Gastrocnemius medialis (tissue), 4 donors: ENCODE data around the gene ZBTB16. TPM values are rescaled to one million over a fixed set of nuclear protein-coding genes. Genes with fewer than 3 reads are reported as not detected.
A peak's percentile ranks its signal among the peaks of the same experiment; 100 is the strongest.

Source experiments
- ATAC-seq, 2 donors: fragments of 150-250 bp; one replicate each; pipeline ENCODE4 v1.9.1; 2016
- DNase-seq, 2 donors: peaks; one replicate each; pipeline ENCODE4 v3.0.0-alpha.2; 2019
- H3K27ac ChIP-seq, 4 donors: fragments of 200-600 bp; sonication (generic); 1 replicate in 1 of 4; 2 replicates in 3 of 4; pipeline ENCODE4 v1.5.1; 2016 to 2018; ENCODE audit warnings: mild to moderate bottlenecking in 2 of 4, moderate library complexity in 1 of 4
- H3K27me3 ChIP-seq, 3 donors: fragments of 200-600 bp; sonication (generic) in 2 of 3; 1 replicate in 1 of 3; 2 replicates in 2 of 3; pipeline versions ENCODE4 v1.5.1 to v1.6.0; 2016 to 2019; ENCODE audit warnings: mild to moderate bottlenecking in 1 of 3, moderate library complexity in 1 of 3
- H3K36me3 ChIP-seq, 2 donors: fragments of 200-600 bp; sonication (generic) in 1 of 2; one replicate each; pipeline ENCODE4 v1.5.1; 2017 to 2018
- H3K4me1 ChIP-seq, 2 donors: fragments of 200-600 bp; sonication (generic) in 1 of 2; one replicate each; pipeline ENCODE4 v1.5.1; 2016 to 2017; ENCODE audit warnings: mild to moderate bottlenecking in 2 of 2
- H3K4me3 ChIP-seq, 4 donors: fragments of 200-600 bp; sonication (generic) in 3 of 4; 1 replicate in 1 of 4; 2 replicates in 3 of 4; pipeline ENCODE4 v1.5.1; 2016 to 2019; ENCODE audit warnings: mild to moderate bottlenecking in 2 of 4
- H3K9me3 ChIP-seq, 3 donors: fragments of 200-600 bp; sonication (generic) in 2 of 3; 1 replicate in 1 of 3; 2 replicates in 2 of 3; pipeline ENCODE4 v1.5.1; 2016 to 2019
- CTCF ChIP-seq, 5 experiments: fragments of 450-650 bp in 3 of 5; fragments of 200-600 bp in 2 of 5; sonication (generic) in 2 of 5; IDR thresholded peaks in 4 of 5; conservative IDR thresholded peaks in 1 of 5; 1 replicate in 4 of 5; 2 replicates in 1 of 5; pipeline ENCODE4 v1.5.1; 2016 to 2019; ENCODE audit warnings: antibody characterized with exemption in 5 of 5, mild to moderate bottlenecking in 3 of 5, moderate library complexity in 3 of 5
- POLR2A ChIP-seq, 2 donors: fragments of 450-650 bp; IDR thresholded peaks; one replicate each; pipeline ENCODE4 v1.6.1; 2017; ENCODE audit warnings: antibody characterized with exemption in 2 of 2, mild to moderate bottlenecking in 2 of 2, moderate library complexity in 2 of 2
- in situ Hi-C, 4 donors: fragments of 200-750 bp; cut with MboI; loops; one replicate each; pipeline versions ENCODE4 v1.15.0 to v1.8.0; 2017; ENCODE audit warnings: low sequenced_read_pairs in 4 of 4
- intact Hi-C: fragments of 100-400 bp; cut with DNase I; formaldehyde crosslinking; loops from one replicate; pipeline ENCODE4 v1.15.1; 2023; ENCODE audit warnings: low total_unique reads
- total RNA-seq, 4 donors: library from RNA; depleted of rRNA; stranded (reverse); fragments of >200 nt; gene quantifications; one replicate each; pipeline versions ENCODE4 v1.1.0 to v1.2.3, GENCODE V29; 2016

ZBTB16 gene
- total RNA-seq, 4 donors from 2014 or later: 156 to 250 (median 196) TPM

- no peaks in the 10 kb centered on the region for H3K36me3 ChIP-seq
- no peak for TF ChIP-seq CTCF (IDR thresholded peaks at IDR 0.05 in 4 of 5, conservative IDR thresholded peaks at IDR 0.05 in 1 of 5)
- no peak for TF ChIP-seq POLR2A (IDR thresholded peaks at IDR 0.05)
- no peak overlapping the region for H3K4me3 ChIP-seq
- ATAC-seq (no peak), DNase-seq (no peak)
- H3K9me3 ChIP-seq: no peaks in the 10 kb centered on the region
- peaks cover 0 to 4% of the 10 kb centered on the region in 2 donors for H3K4me1 ChIP-seq
- in situ Hi-C loops (loop anchor here in 1 of 4 donors (25.0 kb wide), 1 partner anchor 745 kb away; no protein-coding TSS in a partner anchor), intact Hi-C loops (no loop called here)
- H3K27ac ChIP-seq: no peak overlapping the region
- H3K27me3 ChIP-seq: no peaks in the 10 kb centered on the region
These were observed 42.5 kb upstream of the ZBTB16 start for GRCh38 chr11:114016986-114017385.

DNA sequence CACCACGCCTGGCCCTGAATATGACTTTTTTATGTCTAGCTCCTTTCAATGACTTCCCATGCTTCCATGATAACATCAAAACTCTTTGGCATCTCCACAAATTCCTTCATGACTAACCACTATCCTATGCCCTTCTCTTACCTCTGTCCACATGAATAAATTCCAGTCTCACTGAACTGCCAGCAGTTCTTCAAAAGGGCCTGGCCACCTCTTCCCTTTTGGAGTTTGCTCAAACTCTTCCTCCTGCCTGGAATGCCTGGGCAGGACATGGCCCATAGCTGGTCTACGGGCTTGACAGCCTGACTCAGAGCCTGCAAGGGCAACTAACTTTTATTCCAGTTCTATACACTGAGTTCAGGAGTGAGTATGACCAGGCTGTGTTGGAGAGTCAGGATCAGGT is 41.8 kb upstream of the ZBTB16 start:
- no peaks in the 10 kb centered on the region for H3K36me3 ChIP-seq
- no peak overlapping the region for H3K4me3 ChIP-seq
- no peak for TF ChIP-seq POLR2A (IDR thresholded peaks at IDR 0.05)
- no peak for TF ChIP-seq CTCF (IDR thresholded peaks at IDR 0.05 in 4 of 5, conservative IDR thresholded peaks at IDR 0.05 in 1 of 5)
- in situ Hi-C loops: loop anchor here in 1 of 4 donors (25.0 kb wide), 1 partner anchor 745 kb away; no protein-coding TSS in a partner anchor
- H3K27me3 ChIP-seq: no peaks in the 10 kb centered on the region
- H3K9me3 ChIP-seq: no peaks in the 10 kb centered on the region
- intact Hi-C loops: no loop called here
- H3K27ac ChIP-seq: no peak overlapping the region
- H3K4me1 ChIP-seq: peaks cover 0 to 4% of the 10 kb centered on the region in 2 donors
- ATAC-seq (peak; percentile 21 to 49), DNase-seq (no peak)

DNA sequence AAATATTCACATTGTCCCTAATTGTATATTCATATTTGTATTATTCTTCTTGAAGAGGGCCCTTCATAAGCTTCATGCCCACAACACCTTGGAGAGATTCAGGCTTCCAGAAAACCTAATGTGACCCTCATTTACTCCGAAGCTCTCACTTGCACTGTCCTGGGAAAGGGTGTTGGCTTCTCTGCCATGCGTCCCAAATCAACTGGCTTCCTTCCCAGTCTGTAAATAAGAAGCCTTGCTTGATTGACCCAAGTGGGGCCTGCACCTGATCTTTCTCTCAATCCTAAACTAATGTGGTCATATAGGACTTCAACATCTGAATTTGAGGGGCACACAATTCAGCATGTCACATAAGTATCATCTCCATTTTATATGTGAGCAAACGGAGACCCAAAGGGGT is 40.5 kb upstream of the ZBTB16 start:
- H3K36me3 ChIP-seq: no peaks in the 10 kb centered on the region
- intact Hi-C loops: no loop called here

DNA sequence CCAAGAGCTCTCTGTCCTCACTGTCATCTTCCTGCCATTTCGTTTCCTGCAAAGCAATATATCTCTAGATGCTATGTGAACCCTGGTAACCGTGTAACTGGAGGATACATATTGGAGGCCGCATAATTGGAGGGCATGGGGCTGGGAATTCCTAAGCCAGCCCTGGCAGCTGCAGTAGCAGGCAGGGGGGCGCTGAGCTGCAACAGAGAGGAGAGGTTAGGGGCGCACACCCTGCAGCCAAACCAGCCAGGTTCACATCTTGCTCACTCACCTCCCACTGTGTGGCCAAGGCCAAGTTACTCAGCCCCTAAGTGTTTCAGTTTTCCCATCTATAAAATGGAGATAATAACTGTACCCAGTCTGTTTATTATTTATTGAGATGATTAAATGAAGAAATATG is 39.9 kb upstream of the ZBTB16 start:
- Histone ChIP-seq H3K9me3 (no peaks in the 10 kb centered on the region), H3K36me3 (no peaks in the 10 kb centered on the region), H3K4me1 (peaks cover 0 to 4% of the 10 kb centered on the region in 2 donors), H3K27ac (no peak overlapping the region), H3K27me3 (no peaks in the 10 kb centered on the region), H3K4me3 (no peak overlapping the region)
- intact Hi-C loops (no loop called here), in situ Hi-C loops (loop anchor here in 1 of 4 donors (25.0 kb wide), 1 partner anchor 743 kb away; no protein-coding TSS in a partner anchor)
- DNase-seq (no peak), ATAC-seq (no peak)
- TF ChIP-seq POLR2A (IDR thresholded peaks at IDR 0.05) (no peak), CTCF (IDR thresholded peaks at IDR 0.05 in 4 of 5, conservative IDR thresholded peaks at IDR 0.05 in 1 of 5) (no peak)

More for the DNA sequence above, 40.5 kb upstream of the ZBTB16 start:
- peaks cover 0 to 4% of the 10 kb centered on the region in 2 donors for H3K4me1 ChIP-seq
- H3K4me3 ChIP-seq: no peak overlapping the region
- no peaks in the 10 kb centered on the region for H3K9me3 ChIP-seq
- no peaks in the 10 kb centered on the region for H3K27me3 ChIP-seq
- ATAC-seq (no peak), DNase-seq (no peak)
- in situ Hi-C loops: loop anchor here in 1 of 4 donors (25.0 kb wide), 1 partner anchor 743 kb away; no protein-coding TSS in a partner anchor
- H3K27ac ChIP-seq: no peak overlapping the region
- TF ChIP-seq CTCF (IDR thresholded peaks at IDR 0.05 in 4 of 5, conservative IDR thresholded peaks at IDR 0.05 in 1 of 5) (no peak), POLR2A (IDR thresholded peaks at IDR 0.05) (no peak)
